HCT116 (cell line): Measurements from ENCODE around the gene BTBD9. TPM values are rescaled to one million over a fixed set of nuclear protein-coding genes. Genes with fewer than 3 reads are reported as not detected.

Source experiments
- ATAC-seq: fragments of 200-7000 bp; cut with Tn5 transposase; 2 replicates; pipeline ENCODE4 v1.9.1; 2020; ENCODE audit warnings: mild to moderate bottlenecking, moderate library complexity
- BruUV-seq: library from RNA; stranded (reverse); fragments of 400-500 nt; replicated peaks from 2 replicates; lab custom pipeline; 2021; lab: Mats Ljungman, UMichigan
- CTCF ChIA-PET: fragments of 300-600 bp; sonication (Branson Sonifier 250); formaldehyde crosslinking; loops from one replicate; lab custom pipeline; 2021; ENCODE audit warnings: antibody characterized with exemption; lab: Charles Lee
- POLR2A ChIA-PET: fragments of 300-600, 350-600 bp; sonication (Branson Sonifier 250); formaldehyde crosslinking; loops from one replicate; lab custom pipeline; 2021; ENCODE audit warnings: antibody characterized with exemption; lab: Charles Lee
- RAD21 ChIA-PET, 2 experiments: fragments of 300-600 bp; sonication (Branson Sonifier 250); formaldehyde crosslinking; loops; one replicate each; lab custom pipeline; 2023; ENCODE audit warnings: low total read pairs in 2 of 2; ENCODE audit not compliant: uncharacterized antibody in 2 of 2, unreplicated experiment in 2 of 2, low non-redundant PET in 1 of 2; lab: Charles Lee
- DNase-seq: peaks from one replicate; pipeline ENCODE4 v3.0.0-alpha.2; 2010; ENCODE audit warnings: low read depth, low spot score
- H2AFZ ChIP-seq: fragments of 200-600 bp; shearing (Covaris generic), sonication (generic); 2 replicates; pipeline ENCODE4 v1.6.1; 2017; ENCODE audit warnings: low read depth, mixed run types, mixed read lengths, antibody characterized with exemption, low read length; ENCODE audit not compliant: poor library complexity, severe bottlenecking
- H3K27ac ChIP-seq: 2 replicates; pipeline ENCODE4 v1.5.1; 2012; ENCODE audit warnings: low read depth, low read length
- H3K27me3 ChIP-seq: fragments of 200-600 bp; sonication (generic); 2 replicates; pipeline ENCODE4 v1.6.1; 2016; ENCODE audit warnings: mixed run types, low read length, mixed read lengths; ENCODE audit not compliant: insufficient read depth
- H3K36me3 ChIP-seq, 2 experiments: fragments of 200-500 bp in 1 of 2; fragments of 200-600 bp in 1 of 2; sonication (Bioruptor generic) in 1 of 2; sonication (generic) in 1 of 2; 2 replicates each; pipeline versions ENCODE4 v1.5.1 to v1.6.1; 2014 to 2016; ENCODE audit warnings: low read length in 2 of 2, inconsistent platforms in 1 of 2, mixed read lengths in 1 of 2, mixed run types in 1 of 2; ENCODE audit not compliant: insufficient read depth in 2 of 2, control insufficient read depth in 1 of 2
- H3K4me1 ChIP-seq, 2 experiments: fragments of 200-600 bp in 1 of 2; sonication (generic) in 1 of 2; 2 replicates each; pipeline versions ENCODE4 v1.5.1 to v1.6.1; 2012 to 2017; ENCODE audit warnings: low read length in 2 of 2, inconsistent platforms in 1 of 2, mild to moderate bottlenecking in 1 of 2, mixed read lengths in 1 of 2, mixed run types in 1 of 2, moderate library complexity in 1 of 2; ENCODE audit not compliant: insufficient read depth in 2 of 2, control insufficient read depth in 1 of 2
- H3K4me2 ChIP-seq: fragments of 200-600 bp; sonication (generic); 2 replicates; pipeline ENCODE4 v1.6.1; 2017; ENCODE audit warnings: mixed run types, low read length, mixed read lengths
- H3K4me3 ChIP-seq, 2 experiments: fragments of 200-600 bp in 1 of 2; sonication (generic) in 1 of 2; replicated peaks in 1 of 2; 2 replicates each; pipeline ENCODE4 v1.5.1; 2011 to 2016; ENCODE audit warnings: low read length in 2 of 2, control low read depth in 1 of 2, low read depth in 1 of 2, mild to moderate bottlenecking in 1 of 2, mixed read lengths in 1 of 2, mixed run types in 1 of 2
- H3K79me2 ChIP-seq: fragments of 200-600 bp; sonication (generic); 2 replicates; pipeline ENCODE4 v1.6.1; 2017; ENCODE audit warnings: mild to moderate bottlenecking, mixed run types, low read length, moderate library complexity, mixed read lengths; ENCODE audit not compliant: insufficient read depth
- H3K9ac ChIP-seq: fragments of 200-600 bp; sonication (generic); 2 replicates; pipeline ENCODE4 v1.6.1; 2016; ENCODE audit warnings: low read length, mixed read lengths
- H3K9me2 ChIP-seq: fragments of 200-600 bp; sonication (generic), shearing (Covaris generic); 2 replicates; pipeline ENCODE4 v1.6.1; 2017; ENCODE audit warnings: mixed run types, mild to moderate bottlenecking, moderate library complexity; ENCODE audit not compliant: insufficient read depth
- H3K9me3 ChIP-seq, 2 experiments: fragments of 200-500 bp in 1 of 2; fragments of 200-600 bp in 1 of 2; sonication (Bioruptor generic) in 1 of 2; sonication (generic) in 1 of 2; 2 replicates each; pipeline ENCODE4 v1.6.1; 2014 to 2017; ENCODE audit warnings: low read length in 2 of 2, mixed read lengths in 2 of 2, inconsistent platforms in 1 of 2, low read depth in 1 of 2, mild to moderate bottlenecking in 1 of 2, mixed run types in 1 of 2, moderate library complexity in 1 of 2; ENCODE audit not compliant: control insufficient read depth in 1 of 2, insufficient read depth in 1 of 2
- H4K20me1 ChIP-seq: fragments of 200-600 bp; sonication (generic), shearing (Covaris generic); 2 replicates; pipeline ENCODE4 v1.6.1; 2017; ENCODE audit warnings: mixed run types, mild to moderate bottlenecking, moderate library complexity; ENCODE audit not compliant: insufficient read depth
- CBX3 ChIP-seq: IDR thresholded peaks from 2 replicates; pipeline ENCODE4 v1.6.1; 2012; ENCODE audit warnings: low read depth
- EGR1 ChIP-seq: IDR thresholded peaks from 2 replicates; pipeline ENCODE4 v1.6.1; 2012; ENCODE audit warnings: low read depth
- EZH2 ChIP-seq: fragments of 200-600 bp; sonication (generic); IDR thresholded peaks from 2 replicates; pipeline ENCODE4 v1.6.1; 2017; ENCODE audit warnings: antibody characterized with exemption, mixed run types
- MAX ChIP-seq: IDR thresholded peaks from 2 replicates; pipeline ENCODE4 v1.6.1; 2012
- POLR2A ChIP-seq: IDR thresholded peaks from 2 replicates; pipeline ENCODE4 v1.7.0; 2011; ENCODE audit warnings: borderline replicate concordance; ENCODE audit not compliant: insufficient read depth, insufficient read length; ENCODE audit errors: extremely low read depth
- SP1 ChIP-seq: IDR thresholded peaks from 2 replicates; pipeline ENCODE4 v1.6.1; 2012; ENCODE audit warnings: low read depth
- SRF ChIP-seq: IDR thresholded peaks from 2 replicates; pipeline ENCODE4 v1.6.1; 2012; ENCODE audit warnings: low read depth
- ZBTB33 ChIP-seq: IDR thresholded peaks from 2 replicates; pipeline ENCODE4 v1.6.1; 2011; ENCODE audit warnings: mild to moderate bottlenecking, low read length, moderate library complexity; ENCODE audit not compliant: insufficient replicate concordance; ENCODE audit errors: extremely low read depth
- ZNF274 ChIP-seq: fragments of 200-500 bp; sonication (Bioruptor generic); IDR thresholded peaks from 2 replicates; pipeline ENCODE4 v1.6.1; 2014; ENCODE audit warnings: mild to moderate bottlenecking, low read depth, low read length, inconsistent platforms
- intact Hi-C: fragments of 100-400 bp; cut with micrococcal nuclease; formaldehyde crosslinking; loops from 2 replicates; pipeline ENCODE4 v1.10.0; 2022
- total RNA-seq: library from RNA; stranded (reverse); gene quantifications from one replicate; pipeline ENCODE4 v1.2.1, GENCODE V29; 2021; ENCODE audit not compliant: unreplicated experiment
- TF ChIP-seq, protein P1 (sequence below): IDR thresholded peaks from 2 replicates; pipeline ENCODE4 v1.6.1; 2012

The BTBD9 gene
- total RNA-seq, 1 experiment from 2014 or later = 10.9 TPM

DNA sequence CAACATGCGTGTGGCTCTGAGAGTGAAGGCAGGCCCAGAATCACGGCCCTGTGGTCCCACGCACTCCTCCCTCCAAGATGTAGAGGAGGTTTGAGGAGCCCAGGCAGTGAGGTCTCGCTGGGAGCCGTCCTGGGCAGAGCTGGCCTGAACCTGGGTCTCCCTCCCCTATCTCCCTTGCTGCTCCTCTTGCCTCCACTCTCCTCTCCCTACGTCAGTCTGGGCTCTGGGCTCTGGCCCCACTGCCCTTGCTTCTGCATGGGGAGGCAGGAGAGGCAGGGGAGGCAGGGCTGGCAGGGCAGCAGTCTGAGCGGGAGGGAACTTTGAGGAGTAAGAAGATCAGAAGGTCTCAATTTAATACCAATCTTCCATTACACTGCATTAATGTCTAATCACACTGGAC lies 445.1 kb downstream of the BTBD9 start:
- Histone ChIP-seq H3K9me3 (no peaks in the 10 kb centered on the region), H3K27me3 (no peaks in the 10 kb centered on the region), H3K4me2 (no peak overlapping the region), H3K9me2 (no peaks in the 10 kb centered on the region), H3K36me3 (no peaks in the 10 kb centered on the region), H3K79me2 (no peaks in the 10 kb centered on the region), H3K4me3 (no peak overlapping the region), H3K27ac (no peak overlapping the region), H3K9ac (no peak overlapping the region), H3K4me1 (no peaks in the 10 kb centered on the region), H2AFZ (no peak overlapping the region), H4K20me1 (no peaks in the 10 kb centered on the region)
- ChIA-PET CTCF (no interaction called here), POLR2A (no interaction called here), RAD21 (no interaction called here)
- no TSS peak for BruUV-seq
- no peak for TF ChIP-seq POLR2A
- no peak for TF ChIP-seq ZBTB33
- no peak for TF ChIP-seq ZNF274
- TF ChIP-seq SP1 = no peak
- TF ChIP-seq, protein P1, sequence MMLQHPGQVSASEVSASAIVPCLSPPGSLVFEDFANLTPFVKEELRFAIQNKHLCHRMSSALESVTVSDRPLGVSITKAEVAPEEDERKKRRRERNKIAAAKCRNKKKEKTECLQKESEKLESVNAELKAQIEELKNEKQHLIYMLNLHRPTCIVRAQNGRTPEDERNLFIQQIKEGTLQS = no peak
- TF ChIP-seq SRF = no peak
- no peak for TF ChIP-seq MAX
- TF ChIP-seq EZH2 = no peak
- TF ChIP-seq CBX3 = no peak
- no peak for ATAC-seq
- intact Hi-C loops = no loop called here
- DNase-seq = no peak

GRCh38 chr6:38194282-38194572 lies 445.5 kb downstream of the BTBD9 start:
- ATAC-seq (no peak), DNase-seq (no peak)
- Histone ChIP-seq H3K36me3 (no peaks in the 10 kb centered on the region), H3K9me2 (no peaks in the 10 kb centered on the region), H3K4me2 (no peak overlapping the region), H3K9ac (no peak overlapping the region), H4K20me1 (no peaks in the 10 kb centered on the region), H3K79me2 (no peaks in the 10 kb centered on the region), H2AFZ (no peak overlapping the region), H3K4me1 (no peaks in the 10 kb centered on the region), H3K27ac (no peak overlapping the region), H3K9me3 (no peaks in the 10 kb centered on the region), H3K4me3 (no peak overlapping the region), H3K27me3 (no peaks in the 10 kb centered on the region)
- POLR2A ChIA-PET = no interaction called here
- intact Hi-C loops = no loop called here
- TF ChIP-seq ZBTB33 (no peak), POLR2A (no peak), EGR1 (no peak), EZH2 (no peak), ZNF274 (no peak)
- CTCF ChIA-PET = no interaction called here
- no TSS peak for BruUV-seq
- RAD21 ChIA-PET = no interaction called here
